T-cell (primary cell): Measurements from ENCODE around the gene ANKRD60. TPM values are rescaled to one million over a fixed set of nuclear protein-coding genes. Genes with fewer than 3 reads are reported as not detected.

Source experiments
- ATAC-seq, 4 experiments: fragments of 200-7000 bp in 3 of 4; fragments of 150-1000 bp in 1 of 4; cut with Tn5 transposase; replicated peaks in 1 of 4; 1 replicate in 3 of 4; 2 replicates in 1 of 4; pipeline ENCODE4 v1.10.0; 2021; ENCODE audit warnings: moderate library complexity in 3 of 4, mild to moderate bottlenecking in 2 of 4, moderate number of reproducible peaks in 1 of 4
- CTCF ChIA-PET, 2 donors: fragments of 300-600 bp; sonication (Branson Sonifier 250); formaldehyde crosslinking; loops; one replicate each; lab custom pipeline; 2022; ENCODE audit warnings: antibody characterized with exemption in 2 of 2; lab: Charles Lee
- POLR2A ChIA-PET, 2 donors: fragments of 300-600 bp; sonication (Branson Sonifier 250); formaldehyde crosslinking; loops; one replicate each; lab custom pipeline; 2022; ENCODE audit warnings: antibody characterized with exemption in 2 of 2; lab: Charles Lee
- DNase-seq, 35 experiments: peaks; one replicate each; pipeline versions ENCODE4 v3.0.0 to v3.0.0-alpha.2; 2013 to 2023
- H3K27ac ChIP-seq: one replicate; pipeline ENCODE4 v1.5.1; 2013; ENCODE audit warnings: low read length
- H3K27me3 ChIP-seq, 2 experiments: replicated peaks in 1 of 2; 1 replicate in 1 of 2; 2 replicates in 1 of 2; pipeline versions ENCODE4 v1.6.1 to v1.7.0; 2013; ENCODE audit warnings: low read length in 1 of 2, mixed read lengths in 1 of 2; ENCODE audit not compliant: control insufficient read depth in 2 of 2, insufficient read depth in 2 of 2; ENCODE audit errors: extremely low read depth in 1 of 2
- H3K36me3 ChIP-seq, 2 donors: 1 replicate in 1 of 2; 2 replicates in 1 of 2; pipeline versions ENCODE4 v1.6.1 to v1.7.0; 2013; ENCODE audit warnings: low read length in 1 of 2; ENCODE audit not compliant: control insufficient read depth in 2 of 2, insufficient read depth in 1 of 2; ENCODE audit errors: extremely low read depth in 1 of 2
- H3K4me1 ChIP-seq, 2 experiments: 1 replicate in 1 of 2; 2 replicates in 1 of 2; pipeline versions ENCODE4 v1.6.1 to v1.7.0; 2013; ENCODE audit warnings: low read length in 2 of 2, mixed read lengths in 1 of 2; ENCODE audit not compliant: insufficient read depth in 2 of 2, control insufficient read depth in 1 of 2; ENCODE audit errors: extremely low read depth in 1 of 2
- H3K4me3 ChIP-seq, 2 donors: 1 replicate in 1 of 2; 2 replicates in 1 of 2; pipeline versions ENCODE4 v1.5.1 to v1.7.0; 2013; ENCODE audit warnings: mild to moderate bottlenecking in 2 of 2, low read length in 1 of 2, moderate library complexity in 1 of 2; ENCODE audit not compliant: control insufficient read depth in 1 of 2; ENCODE audit errors: extremely low read depth in 1 of 2
- H3K9me3 ChIP-seq: 2 replicates; pipeline ENCODE4 v1.7.0; 2013
- H3K27ac Mint-ChIP-seq, 2 donors: one replicate each; pipeline ENCODE4 v1.8.0; 2020 to 2021; ENCODE audit warnings: mild to moderate bottlenecking in 2 of 2, mixed read lengths in 2 of 2
- H3K27me3 Mint-ChIP-seq, 2 donors: one replicate each; pipeline ENCODE4 v1.8.0; 2021 to 2022; ENCODE audit warnings: mixed read lengths in 2 of 2
- H3K36me3 Mint-ChIP-seq: one replicate; pipeline ENCODE4 v1.8.0; 2021; ENCODE audit warnings: mixed read lengths
- H3K4me1 Mint-ChIP-seq, 3 donors: one replicate each; pipeline ENCODE4 v1.8.0; 2020 to 2022; ENCODE audit warnings: mixed read lengths in 3 of 3, mild to moderate bottlenecking in 1 of 3
- H3K4me3 Mint-ChIP-seq, 3 donors: one replicate each; pipeline ENCODE4 v1.8.0; 2020 to 2022; ENCODE audit warnings: mild to moderate bottlenecking in 3 of 3, mixed read lengths in 3 of 3, moderate library complexity in 3 of 3
- H3K9me3 Mint-ChIP-seq, 3 donors: one replicate each; pipeline ENCODE4 v1.8.0; 2020 to 2022; ENCODE audit warnings: mixed read lengths in 3 of 3
- WGBS: methylation state at CpG from one replicate; pipeline ENCODE4 v1.1.5; 2013; ENCODE audit warnings: missing lambda C conversion rate; ENCODE audit not compliant: insufficient coverage; 5-methylcytosine and 5-hydroxymethylcytosine counted together
- total RNA-seq, 35 experiments: library from RNA in 6 of 35; stranded (reverse) in 6 of 35; fragments of 120-200 nt in 1 of 35; gene quantifications; one replicate each; pipeline versions ENCODE4 v1.2.1 to v1.2.4 and lab custom pipeline; 2013 to 2026

Gene ANKRD60
- total RNA-seq, 5 donors from 2014 or later (not counting 1 experiment from before 2014, with no cell fraction given) = 0.82 TPM; not detected in 4

- H3K4me1 ChIP-seq = no peaks in the 10 kb centered on the region
- H3K27me3 ChIP-seq = peaks cover 3 to 10% of the 10 kb centered on the region in 2 experiments
- Mint-ChIP-seq H3K4me3 (no peak overlapping the region), H3K27me3 (no peaks in the 10 kb centered on the region), H3K36me3 (no peaks in the 10 kb centered on the region), H3K9me3 (no peaks in the 10 kb centered on the region), H3K4me1 (no peaks in the 10 kb centered on the region), H3K27ac (no peak overlapping the region)
- ATAC-seq (no peak), DNase-seq (no peak)
- CTCF ChIA-PET = interaction anchor here in 1 of 2 donors (0.5 kb wide), 1 partner anchor 249 kb away, joined by 3 read pairs; no protein-coding TSS in a partner anchor
- no peak overlapping the region for H3K27ac ChIP-seq
- H3K4me3 ChIP-seq = no peak overlapping the region
- WGBS = 75% methylated on average over 7 of the region's 9 CpGs
- H3K36me3 ChIP-seq = no peaks in the 10 kb centered on the region
- POLR2A ChIA-PET = no interaction called here
- H3K9me3 ChIP-seq = no peaks in the 10 kb centered on the region
These were observed 29.5 kb downstream of the ANKRD60 start for GRCh38 chr20:58198901-58199355.

DNA sequence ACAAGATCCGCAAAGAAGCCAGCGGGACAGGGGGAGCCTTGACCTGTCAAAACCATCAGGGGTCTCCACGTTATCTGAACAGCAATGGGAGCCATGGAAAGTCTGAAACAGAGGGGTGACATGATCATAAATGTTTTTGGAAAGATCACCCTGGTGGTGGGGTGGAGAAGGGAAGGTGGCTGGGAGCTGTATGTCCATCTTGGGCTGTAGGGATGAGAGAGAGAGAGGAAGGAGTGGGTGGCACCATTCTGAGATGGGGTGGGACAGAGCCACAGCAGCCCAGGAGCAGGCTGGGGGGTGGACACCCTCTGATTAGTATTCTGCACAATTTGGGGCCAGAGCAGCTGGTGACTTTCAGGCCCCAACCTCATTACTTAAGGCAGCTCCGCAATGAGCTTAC is 30.1 kb downstream of the ANKRD60 start:
- Histone ChIP-seq H3K36me3 (no peaks in the 10 kb centered on the region), H3K9me3 (no peaks in the 10 kb centered on the region), H3K4me1 (no peaks in the 10 kb centered on the region), H3K27me3 (peaks cover 3 to 10% of the 10 kb centered on the region in 2 experiments), H3K4me3 (no peak overlapping the region), H3K27ac (no peak overlapping the region)
- CTCF ChIA-PET = no interaction called here
- H3K27ac Mint-ChIP-seq = no peak overlapping the region
- POLR2A ChIA-PET = no interaction called here
- H3K4me3 Mint-ChIP-seq = no peak overlapping the region
- no peak for DNase-seq
- no peaks in the 10 kb centered on the region for H3K9me3 Mint-ChIP-seq
- no peaks in the 10 kb centered on the region for H3K27me3 Mint-ChIP-seq
- 66% methylated on average over 4 of the region's 4 CpGs for WGBS
- H3K4me1 Mint-ChIP-seq = no peaks in the 10 kb centered on the region
- ATAC-seq = no peak
- no peaks in the 10 kb centered on the region for H3K36me3 Mint-ChIP-seq

GRCh38 chr20:58197185-58197469 is 31.3 kb downstream of the ANKRD60 start:
- no peaks in the 10 kb centered on the region for H3K4me1 ChIP-seq
- no peak overlapping the region for H3K4me3 Mint-ChIP-seq
- H3K36me3 Mint-ChIP-seq = no peaks in the 10 kb centered on the region
- ATAC-seq (no peak), DNase-seq (no peak)
- H3K4me3 ChIP-seq = no peak overlapping the region
- H3K27ac ChIP-seq = no peak overlapping the region
- no peaks in the 10 kb centered on the region for H3K9me3 ChIP-seq
- no peak overlapping the region for H3K27ac Mint-ChIP-seq
- ChIA-PET POLR2A (no interaction called here), CTCF (interaction anchor here in 1 of 2 donors (0.7 kb wide), 1 partner anchor 163 kb away, joined by 3 read pairs; no protein-coding TSS in a partner anchor)
- no peaks in the 10 kb centered on the region for H3K4me1 Mint-ChIP-seq
- H3K36me3 ChIP-seq = no peaks in the 10 kb centered on the region
- peaks cover 3 to 7% of the 10 kb centered on the region in 2 donors for H3K27me3 Mint-ChIP-seq
- no peaks in the 10 kb centered on the region for H3K9me3 Mint-ChIP-seq
- peaks cover 3 to 16% of the 10 kb centered on the region in 2 experiments for H3K27me3 ChIP-seq
- 93% methylated on average over 7 of the region's 8 CpGs for WGBS

DNA sequence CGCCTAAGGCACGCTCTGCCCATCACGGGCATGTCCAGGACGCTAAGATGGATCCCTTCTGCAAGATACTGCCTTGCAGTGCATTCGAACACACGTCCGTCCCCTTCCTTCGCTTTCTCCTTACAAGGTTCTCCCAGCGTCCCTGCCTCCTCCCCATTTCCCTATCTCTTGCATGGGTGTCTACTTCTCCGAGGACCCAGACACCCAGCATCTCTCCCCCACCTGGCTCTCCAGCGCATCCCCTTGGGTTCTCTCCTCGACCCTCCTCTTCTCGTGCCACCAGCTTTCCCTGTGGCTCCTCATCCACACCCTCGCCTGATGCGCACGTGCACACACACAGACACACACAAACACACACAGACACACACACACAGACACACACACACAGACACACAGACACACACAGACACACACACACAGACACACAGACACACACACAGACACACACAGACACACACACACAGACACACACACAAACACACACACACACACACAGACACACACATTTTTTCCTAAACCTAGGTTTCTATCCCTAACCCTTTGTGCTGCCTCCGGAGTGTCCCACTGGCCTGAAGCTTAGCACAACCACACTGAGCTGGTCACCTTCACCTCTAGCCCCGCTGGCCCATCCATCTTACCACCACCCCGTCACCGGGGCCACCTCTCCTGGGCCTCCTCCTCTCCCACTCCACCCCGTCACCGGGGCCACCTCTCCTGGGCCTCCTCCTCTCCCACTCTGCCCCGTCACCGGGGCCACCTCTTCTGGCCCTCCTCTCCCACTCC is 31.9 kb downstream of the ANKRD60 start:
- ATAC-seq (no peak), DNase-seq (no peak)
- Mint-ChIP-seq H3K4me1 (no peaks in the 10 kb centered on the region), H3K9me3 (no peaks in the 10 kb centered on the region), H3K36me3 (no peaks in the 10 kb centered on the region), H3K27me3 (peaks cover 5 to 9% of the 10 kb centered on the region in 2 donors), H3K27ac (no peak overlapping the region), H3K4me3 (no peak overlapping the region)
- POLR2A ChIA-PET = no interaction called here
- no peak overlapping the region for H3K27ac ChIP-seq
- no peak overlapping the region for H3K4me3 ChIP-seq
- no peaks in the 10 kb centered on the region for H3K36me3 ChIP-seq
- H3K9me3 ChIP-seq = no peaks in the 10 kb centered on the region
- WGBS = 95% methylated on average over 21 of the region's 24 CpGs
- no peaks in the 10 kb centered on the region for H3K4me1 ChIP-seq
- CTCF ChIA-PET = no interaction called here
- H3K27me3 ChIP-seq = peaks cover 0 to 20% of the 10 kb centered on the region in 2 experiments

GRCh38 chr20:58195047-58195446 is 33.4 kb downstream of the ANKRD60 start:
- no peak overlapping the region for H3K27ac ChIP-seq
- no peak overlapping the region for H3K4me3 Mint-ChIP-seq
- no peaks in the 10 kb centered on the region for H3K9me3 Mint-ChIP-seq
- no peaks in the 10 kb centered on the region for H3K4me1 Mint-ChIP-seq
- POLR2A ChIA-PET = no interaction called here
- H3K36me3 ChIP-seq = no peaks in the 10 kb centered on the region
- 91% methylated on average over 4 of the region's 6 CpGs for WGBS
- no peak for DNase-seq
- H3K4me3 ChIP-seq = no peak overlapping the region
- H3K27me3 ChIP-seq = peaks cover 0 to 22% of the 10 kb centered on the region in 2 experiments
- H3K4me1 ChIP-seq = no peaks in the 10 kb centered on the region
- CTCF ChIA-PET = no interaction called here
- no peak overlapping the region for H3K27ac Mint-ChIP-seq
- H3K9me3 ChIP-seq = no peaks in the 10 kb centered on the region
- no peaks in the 10 kb centered on the region for H3K36me3 Mint-ChIP-seq
- H3K27me3 Mint-ChIP-seq = peaks cover 5 to 12% of the 10 kb centered on the region in 2 donors
- no peak for ATAC-seq

DNA sequence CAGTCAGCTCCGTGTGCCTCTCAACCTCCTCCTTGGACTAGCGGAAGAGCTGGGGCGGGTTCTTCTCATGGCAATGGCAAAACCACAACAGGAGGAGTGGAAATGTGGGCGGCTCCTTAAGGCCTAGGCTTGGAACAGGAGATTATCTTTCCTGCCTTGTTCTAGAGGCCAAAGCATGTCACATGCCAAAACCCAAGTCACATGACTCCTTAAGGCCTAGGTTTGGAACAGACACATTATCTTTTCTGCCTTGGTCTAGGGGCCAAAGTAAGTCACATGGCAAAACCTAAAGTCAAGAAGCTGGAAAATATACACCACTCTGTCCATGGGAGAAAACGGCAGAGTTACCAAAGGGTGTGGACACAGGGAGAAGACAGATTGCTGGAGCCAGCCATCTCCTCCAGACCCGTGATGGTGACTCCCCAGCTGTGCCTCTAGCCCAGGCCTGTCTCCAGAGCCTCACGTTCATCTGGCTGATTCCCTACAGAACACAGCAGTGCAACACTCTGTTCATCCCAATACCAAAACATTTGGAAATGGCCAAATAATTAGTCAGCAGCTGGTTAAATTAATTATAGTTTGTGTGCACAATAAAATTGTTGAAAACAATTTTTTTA is 34.2 kb downstream of the ANKRD60 start:
- Mint-ChIP-seq H3K36me3 (no peaks in the 10 kb centered on the region), H3K4me3 (no peak overlapping the region), H3K4me1 (no peaks in the 10 kb centered on the region), H3K27me3 (peaks cover 5 to 17% of the 10 kb centered on the region in 2 donors), H3K27ac (no peak overlapping the region), H3K9me3 (no peaks in the 10 kb centered on the region)
- peaks cover 0 to 24% of the 10 kb centered on the region in 2 experiments for H3K27me3 ChIP-seq
- H3K9me3 ChIP-seq = no peaks in the 10 kb centered on the region
- DNase-seq (no peak), ATAC-seq (no peak)
- CTCF ChIA-PET = interaction anchor here in 1 of 2 donors (0.8 kb wide), 1 partner anchor 31 kb away, joined by 3 read pairs; no protein-coding TSS in a partner anchor
- no peaks in the 10 kb centered on the region for H3K36me3 ChIP-seq
- no peak overlapping the region for H3K4me3 ChIP-seq
- 77% methylated on average over 3 of the region's 7 CpGs for WGBS
- no peak overlapping the region for H3K27ac ChIP-seq
- H3K4me1 ChIP-seq = no peaks in the 10 kb centered on the region
- POLR2A ChIA-PET = no interaction called here
